ENCODE data around the gene CAPZA2. TPM values are rescaled to one million over a fixed set of nuclear protein-coding genes. Genes with fewer than 3 reads are reported as not detected.
A peak's percentile ranks its signal among the peaks of the same experiment; 100 is the strongest.

CAPZA2 gene
- total RNA-seq, 6 experiments from 2014 or later, result 216 to 311 (median 275) TPM

- peak overlapping the region; percentile 66 for H3K27ac Mint-ChIP-seq
Observed at GRCh38 chr7:116872026-116872425, 9.6 kb downstream of the CAPZA2 start.

GRCh38 chr7:116873619-116874018 lies 11.2 kb downstream of the CAPZA2 start:
- no peaks in the 10 kb centered on the region for H3K9me3 Mint-ChIP-seq
- no peak overlapping the region for H3K4me3 Mint-ChIP-seq
- H3K27ac Mint-ChIP-seq, result no peak overlapping the region
- no peaks in the 10 kb centered on the region for H3K27me3 Mint-ChIP-seq (ENCODE audit: insufficient read depth)
- 0 out of 2 replicates have a peak, but pooled peaks cover 18% of the 10 kb centered on the region for H3K36me3 Mint-ChIP-seq (ENCODE audit: low read depth)
- no peak for TF ChIP-seq CTCF (IDR thresholded peaks at IDR 0.05)
- H3K4me1 Mint-ChIP-seq (ENCODE audit: low read depth), result peaks cover 50% of the 10 kb centered on the region
- no peak for DNase-seq

More at GRCh38 chr7:116872026-116872425, 9.6 kb downstream of the CAPZA2 start:
- no peak for TF ChIP-seq CTCF (IDR thresholded peaks at IDR 0.05)
- Mint-ChIP-seq H3K27me3 (ENCODE audit: insufficient read depth) (no peaks in the 10 kb centered on the region), H3K9me3 (no peaks in the 10 kb centered on the region), H3K36me3 (ENCODE audit: low read depth) (peaks cover 26% of the 10 kb centered on the region; the same call in 1 of the 2 replicates), H3K4me1 (ENCODE audit: low read depth) (peaks cover 62% of the 10 kb centered on the region), H3K4me3 (peak overlapping the region; percentile 25; the same call in 1 of the 2 replicates)
- no peak for DNase-seq

- H3K36me3 Mint-ChIP-seq (ENCODE audit: low read depth), result peaks cover 17% of the 10 kb centered on the region
- no peak for DNase-seq
- H3K4me3 Mint-ChIP-seq, result no peak overlapping the region
- H3K9me3 Mint-ChIP-seq, result no peaks in the 10 kb centered on the region
- peaks cover 32% of the 10 kb centered on the region for H3K4me1 Mint-ChIP-seq (ENCODE audit: low read depth)
- no peak for TF ChIP-seq CTCF (IDR thresholded peaks at IDR 0.05)
- no peaks in the 10 kb centered on the region for H3K27me3 Mint-ChIP-seq (ENCODE audit: insufficient read depth)
- H3K27ac Mint-ChIP-seq, result no peak overlapping the region
Observed at GRCh38 chr7:116876664-116877442, 14.5 kb downstream of the CAPZA2 start.

- Mint-ChIP-seq H3K36me3 (ENCODE audit: low read depth) (peaks cover 17% of the 10 kb centered on the region), H3K4me3 (no peak overlapping the region), H3K27me3 (ENCODE audit: insufficient read depth) (no peaks in the 10 kb centered on the region), H3K27ac (no peak overlapping the region), H3K9me3 (no peaks in the 10 kb centered on the region), H3K4me1 (ENCODE audit: low read depth) (peaks cover 24% of the 10 kb centered on the region)
- TF ChIP-seq CTCF (IDR thresholded peaks at IDR 0.05), result no peak
- no peak for DNase-seq
Observed at GRCh38 chr7:116877443-116878217, 15.2 kb downstream of the CAPZA2 start.

GRCh38 chr7:116884691-116885090 lies 22.3 kb downstream of the CAPZA2 start:
- H3K4me3 Mint-ChIP-seq, result no peak overlapping the region
- H3K4me1 Mint-ChIP-seq (ENCODE audit: low read depth), result peaks cover 4% of the 10 kb centered on the region; the same call in 1 of the 2 replicates
- DNase-seq, result no peak
- no peaks in the 10 kb centered on the region for H3K27me3 Mint-ChIP-seq (ENCODE audit: insufficient read depth)
- H3K9me3 Mint-ChIP-seq, result no peaks in the 10 kb centered on the region
- no peak overlapping the region for H3K27ac Mint-ChIP-seq
- peaks cover 20% of the 10 kb centered on the region for H3K36me3 Mint-ChIP-seq (ENCODE audit: low read depth)
- no peak for TF ChIP-seq CTCF (IDR thresholded peaks at IDR 0.05)

Data from HFFc6 (cell line).